ENCODE measurements around the gene FAM193A.
"Not testable (repeated sequence)": the region's sequence is repeated elsewhere in the genome, so short reads cannot be mapped to it uniquely, and the experiment has no call there.

Gene FAM193A

DNA sequence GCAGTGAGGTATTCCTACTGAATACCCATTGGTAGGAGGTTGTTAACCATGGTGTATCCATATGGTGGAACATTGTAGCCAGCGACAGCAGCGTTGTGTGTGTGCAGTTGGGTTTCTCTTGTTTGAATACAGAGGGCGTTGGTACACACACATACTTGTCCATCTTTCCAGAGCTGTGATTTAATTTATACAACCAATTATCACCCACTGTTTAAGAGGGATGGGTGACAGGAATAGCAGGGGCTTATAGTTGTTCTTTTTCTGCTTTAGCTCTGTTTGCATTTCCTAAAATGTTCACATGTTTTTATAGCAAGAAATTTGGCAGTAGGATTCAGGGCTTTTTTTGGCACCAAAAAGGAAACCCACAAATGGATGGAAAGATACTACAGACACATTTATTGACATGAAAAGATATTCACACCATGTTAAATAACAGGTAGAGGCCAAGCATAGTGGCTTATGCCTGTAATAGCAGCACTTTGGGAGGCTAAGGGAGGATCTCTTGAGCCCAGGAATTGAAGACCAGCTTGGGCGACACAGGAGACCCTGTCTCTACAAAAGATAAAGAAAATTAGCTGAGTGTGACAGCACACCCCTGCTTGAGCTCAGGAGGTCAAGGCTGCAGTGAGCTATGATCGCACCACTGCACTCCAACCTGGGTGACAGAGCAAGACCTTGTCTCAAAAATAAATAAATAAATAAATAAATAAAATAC lies 159.1 kb downstream of the FAM193A start:
- DNase-seq = no peak

- no peak for DNase-seq
Measured at GRCh38 chr4:2696423-2696822, 160.0 kb downstream of the FAM193A start.

GRCh38 chr4:2697995-2698414 lies 161.6 kb downstream of the FAM193A start:
- DNase-seq = no peak

DNA sequence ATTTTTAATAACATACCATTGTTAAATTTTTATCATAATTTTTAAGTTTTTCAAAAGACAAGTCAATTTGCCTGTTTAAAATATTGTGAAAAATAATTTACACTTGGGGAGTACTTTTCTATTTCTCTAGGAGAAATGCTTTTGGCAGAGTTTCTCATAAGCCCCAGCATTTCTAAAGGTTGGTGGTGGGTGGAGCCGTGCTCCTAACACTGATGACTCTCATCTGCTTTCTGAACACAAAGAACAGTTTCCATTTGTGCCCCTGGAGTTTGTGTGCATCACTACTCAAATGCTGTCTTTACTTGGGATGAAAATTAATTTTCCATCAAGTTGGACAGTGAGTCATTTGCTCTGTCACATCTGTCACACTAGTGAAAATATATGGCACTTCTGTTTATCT lies 162.1 kb downstream of the FAM193A start:
- DNase-seq = no peak

DNA sequence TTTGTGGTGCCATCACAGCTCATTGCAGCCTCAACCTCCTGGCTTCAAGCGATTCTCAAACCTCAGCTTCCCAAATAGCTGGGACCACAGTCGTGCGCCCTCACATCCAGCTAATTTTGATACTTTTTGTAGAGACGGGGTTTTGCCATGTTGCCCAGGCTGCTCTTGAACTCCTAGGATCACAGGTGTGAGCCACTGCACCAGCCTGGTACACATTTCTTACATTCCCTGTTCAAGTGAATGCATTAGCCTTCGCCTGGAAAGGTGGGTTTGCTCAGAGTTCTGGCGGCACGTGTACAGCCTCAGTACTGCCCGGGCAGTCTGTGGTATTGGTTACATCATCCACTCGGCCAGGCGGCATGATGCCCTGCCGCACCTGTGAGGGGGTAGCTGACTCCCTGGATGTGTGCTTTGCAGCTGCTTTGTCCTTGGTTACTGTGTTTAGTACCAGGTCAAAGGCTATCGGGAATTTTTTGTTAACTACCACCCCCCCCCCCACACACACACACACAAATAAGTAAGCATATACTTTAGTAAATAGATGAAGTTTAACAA lies 162.6 kb downstream of the FAM193A start:
- DNase-seq = no peak

- no peak for DNase-seq
Measured at GRCh38 chr4:2699534-2699933, 163.1 kb downstream of the FAM193A start.

DNA sequence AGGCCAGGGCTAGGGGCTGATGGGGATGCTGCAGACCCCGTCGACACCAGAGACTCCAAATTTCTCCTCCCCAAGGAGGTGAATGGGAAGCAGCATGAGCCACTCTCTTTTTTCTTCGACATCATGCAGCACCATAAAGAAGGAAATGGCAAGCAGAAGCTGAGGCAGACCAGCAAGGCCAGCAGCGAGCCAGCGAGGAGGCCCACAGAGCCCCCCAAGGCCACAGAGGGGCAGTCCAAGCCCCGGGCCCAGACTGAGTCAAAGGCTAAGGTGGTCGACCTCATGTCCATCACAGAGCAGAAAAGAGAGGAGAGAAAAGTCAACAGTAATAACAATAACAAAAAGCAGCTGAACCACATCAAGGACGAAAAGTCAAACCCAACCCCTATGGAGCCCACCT lies 163.6 kb downstream of the FAM193A start:
- DNase-seq = no peak

DNA sequence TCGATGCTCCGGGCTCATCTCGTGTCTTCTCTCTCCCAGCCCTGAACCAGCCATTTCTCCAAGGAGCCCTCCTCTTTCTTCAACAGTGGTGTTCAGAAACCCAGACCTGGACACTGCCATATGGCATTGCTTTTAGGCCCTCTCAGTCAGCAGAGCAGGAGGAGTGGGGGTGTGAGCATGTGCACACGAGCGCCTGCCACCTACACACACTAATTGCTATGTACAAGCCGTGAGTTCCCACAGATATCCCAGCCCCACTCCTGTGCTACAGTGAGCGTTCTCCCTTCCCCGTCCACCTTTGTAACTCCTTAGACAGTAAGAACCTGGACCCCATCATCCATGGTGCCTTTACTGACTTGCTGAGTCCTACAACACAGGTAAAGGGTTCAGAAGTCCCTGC lies 165.9 kb downstream of the FAM193A start:
- no peak for DNase-seq

DNA sequence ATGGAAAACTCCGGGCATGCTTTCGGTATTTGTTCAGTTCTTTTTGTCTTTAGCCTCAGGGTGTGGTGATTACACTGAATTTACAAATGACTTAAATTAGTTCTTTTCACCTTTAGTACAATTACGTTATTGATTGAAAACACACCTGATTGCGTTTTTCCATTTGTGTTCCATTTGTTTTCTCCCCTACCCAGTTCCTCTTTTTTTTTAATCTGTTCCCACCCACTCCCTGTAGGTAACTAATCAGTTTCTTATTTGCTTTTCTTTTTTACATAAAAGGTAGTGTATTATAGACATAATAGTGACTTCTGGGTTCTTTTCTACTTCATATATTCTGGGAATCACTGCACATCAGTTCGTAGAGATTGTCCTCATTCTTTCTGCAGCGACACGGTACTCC lies 166.3 kb downstream of the FAM193A start:
- DNase-seq = no peak

- no peak for DNase-seq
Measured at GRCh38 chr4:2712261-2712842, 175.9 kb downstream of the FAM193A start.

- no peak for DNase-seq
Measured at GRCh38 chr4:2713337-2713736, 176.9 kb downstream of the FAM193A start.

GRCh38 chr4:2714061-2714770 lies 177.8 kb downstream of the FAM193A start:
- DNase-seq = no peak

DNA sequence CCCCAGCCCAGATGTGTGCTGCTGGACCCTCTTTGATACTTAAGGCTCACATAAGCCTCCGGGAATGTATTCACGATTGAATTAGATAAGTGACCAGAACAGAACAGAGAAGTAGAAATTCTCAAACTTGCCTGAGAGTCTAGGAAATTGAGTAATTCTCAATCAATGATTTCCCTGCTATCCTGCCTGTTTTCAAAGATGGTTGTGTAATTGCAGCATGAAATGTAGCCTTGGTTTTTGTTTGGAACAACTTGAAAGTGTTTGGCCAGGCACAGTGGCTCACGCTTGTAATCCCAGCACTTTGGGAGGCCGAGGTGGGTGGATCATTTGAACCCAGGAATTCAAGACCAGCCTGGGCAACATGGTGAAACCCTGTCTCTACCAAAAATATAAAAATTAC lies 178.5 kb downstream of the FAM193A start:
- DNase-seq = no peak

DNA sequence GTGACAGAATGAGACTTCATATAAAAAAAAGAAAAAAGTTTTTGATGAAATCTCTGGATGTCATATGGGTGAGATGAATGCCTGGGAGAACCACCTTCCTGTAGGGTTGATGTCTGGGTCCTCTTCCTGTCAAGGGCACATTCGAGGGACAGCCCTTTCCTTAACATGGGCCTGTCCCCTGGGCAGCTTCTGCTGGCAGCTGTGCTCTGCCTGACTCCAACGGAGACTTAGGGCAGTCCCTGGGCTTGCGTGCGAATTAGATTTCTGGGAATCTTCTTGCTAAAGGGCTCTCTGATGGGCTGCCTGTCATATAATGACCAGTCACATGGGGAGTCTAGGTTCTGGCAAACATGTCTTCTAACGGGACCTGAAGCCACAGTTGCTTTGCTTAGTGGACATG lies 179.0 kb downstream of the FAM193A start:
- no peak for DNase-seq

DNA sequence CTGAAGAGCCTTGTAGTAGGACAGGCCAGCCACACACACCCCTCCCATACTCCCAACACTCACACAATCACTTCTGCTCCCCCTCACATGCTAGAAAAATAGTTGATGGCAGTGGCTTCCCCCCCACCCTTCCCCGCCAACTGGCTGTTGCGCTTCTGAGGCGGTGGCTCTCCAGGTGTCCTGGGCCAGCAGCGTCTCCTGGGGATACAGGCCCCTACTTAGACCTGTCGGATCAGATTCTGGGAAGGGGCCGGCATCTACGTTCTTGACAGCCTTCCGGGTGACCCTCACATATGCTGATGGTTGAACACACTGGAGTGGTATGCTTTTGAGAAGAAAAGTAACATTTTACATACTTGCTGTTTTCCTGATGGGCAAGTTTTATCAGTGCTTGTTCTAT lies 179.8 kb downstream of the FAM193A start:
- no peak for DNase-seq

- no peak for DNase-seq
Measured at GRCh38 chr4:2721586-2721985, 185.1 kb downstream of the FAM193A start.

DNA sequence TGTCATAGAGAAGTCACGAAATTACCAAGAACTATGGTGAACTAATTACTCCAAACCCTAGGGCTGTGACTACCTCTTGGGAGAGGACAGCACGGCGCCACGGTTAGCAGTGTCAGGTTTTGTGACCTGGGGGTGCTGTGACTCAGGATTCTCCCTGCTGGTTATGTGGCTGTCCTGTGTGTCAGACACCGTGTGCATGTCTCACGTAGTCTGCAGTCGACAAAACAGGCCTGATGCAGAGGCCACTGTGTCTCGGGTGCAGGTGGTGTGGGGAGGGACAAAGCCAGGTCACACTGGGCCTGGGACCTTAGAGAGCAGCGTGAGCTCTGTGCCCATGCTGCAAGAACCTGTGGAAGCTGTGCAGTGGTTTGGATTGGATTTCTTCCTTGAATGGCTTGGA lies 185.6 kb downstream of the FAM193A start:
- DNase-seq = no peak

GRCh38 chr4:2723751-2724150 lies 187.3 kb downstream of the FAM193A start:
- no peak for DNase-seq

- DNase-seq = no peak
Measured at GRCh38 chr4:2725380-2725779, 188.9 kb downstream of the FAM193A start.

DNA sequence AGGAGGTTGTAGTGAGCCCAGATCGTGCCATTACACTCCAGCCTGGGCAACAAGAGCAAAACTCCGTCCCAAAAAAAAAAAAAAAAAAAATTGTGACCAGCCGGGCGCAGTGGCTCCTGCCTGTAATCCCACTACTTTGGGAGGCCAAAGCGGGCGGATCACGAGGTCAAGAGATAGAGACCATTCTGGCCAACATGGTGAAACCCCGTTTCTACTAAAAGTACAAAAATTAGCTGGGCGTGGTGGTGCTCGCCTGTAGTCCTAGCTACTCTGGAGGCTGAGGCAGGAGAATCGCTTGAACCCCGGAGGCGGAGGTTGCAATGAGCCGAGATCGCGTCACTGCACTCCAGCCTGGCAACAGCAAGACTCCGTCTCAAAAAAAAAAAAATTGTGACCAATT lies 190.4 kb downstream of the FAM193A start:
- DNase-seq = not testable (repeated sequence)

DNA sequence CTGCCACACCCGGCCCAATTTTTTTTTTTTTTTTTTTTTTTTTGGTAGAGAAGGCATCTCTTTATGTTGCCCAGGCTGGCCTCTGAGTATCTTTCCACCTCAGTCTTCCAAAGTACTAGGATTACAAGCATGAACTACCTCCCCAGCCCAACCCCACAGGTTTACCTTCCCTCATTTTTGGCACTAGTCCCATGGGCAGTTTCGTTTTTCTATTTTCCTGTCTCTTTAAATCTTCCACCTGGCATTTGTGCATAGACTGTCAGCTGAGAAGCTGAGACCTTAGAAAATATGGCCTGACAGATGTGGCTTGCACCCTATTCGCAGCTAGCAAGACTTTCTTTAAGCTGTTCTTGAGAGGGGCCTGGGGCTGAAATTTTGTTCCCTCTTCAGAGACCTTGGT lies 191.8 kb downstream of the FAM193A start:
- DNase-seq = no peak

- DNase-seq = no peak
Measured at GRCh38 chr4:2728806-2729532, 192.5 kb downstream of the FAM193A start.

- DNase-seq = no peak
Measured at GRCh38 chr4:2729533-2729875, 193.1 kb downstream of the FAM193A start.

Measured in KG1 (cell line).